NCI-H446 (cell line): ENCODE data around the gene MRPL12.

ENCODE experiments used
- DNase-seq, 2 experiments: peaks; one replicate each; lab custom pipeline; 2025; lab: John Stamatoyannopoulos, UW

Gene MRPL12

GRCh38 chr17:81682565-81683207, 20.5 kb upstream of the MRPL12 start:
- DNase-seq: peak in 1 of 2 experiments; percentile 37

DNA sequence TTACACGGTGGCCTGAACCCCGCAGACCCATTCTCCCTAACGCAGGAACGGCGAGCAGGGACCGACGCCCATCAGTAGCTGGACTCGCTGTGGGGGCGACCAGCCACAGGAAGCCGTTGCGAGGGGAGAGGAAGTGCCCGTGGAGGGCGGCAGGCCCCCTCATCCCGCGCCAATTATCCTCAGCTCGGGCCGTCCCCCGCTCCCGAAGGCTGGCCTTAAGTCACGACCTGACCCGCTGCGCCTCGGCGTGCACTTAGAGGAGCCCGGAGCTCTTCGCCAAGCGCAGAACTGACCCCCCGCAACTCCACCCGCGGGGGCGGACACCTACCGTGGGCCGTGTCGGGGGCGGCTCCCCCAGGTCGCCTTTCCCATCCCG, 20.0 kb upstream of the MRPL12 start:
- DNase-seq: peak in 1 of 2 experiments; percentile 56

DNA sequence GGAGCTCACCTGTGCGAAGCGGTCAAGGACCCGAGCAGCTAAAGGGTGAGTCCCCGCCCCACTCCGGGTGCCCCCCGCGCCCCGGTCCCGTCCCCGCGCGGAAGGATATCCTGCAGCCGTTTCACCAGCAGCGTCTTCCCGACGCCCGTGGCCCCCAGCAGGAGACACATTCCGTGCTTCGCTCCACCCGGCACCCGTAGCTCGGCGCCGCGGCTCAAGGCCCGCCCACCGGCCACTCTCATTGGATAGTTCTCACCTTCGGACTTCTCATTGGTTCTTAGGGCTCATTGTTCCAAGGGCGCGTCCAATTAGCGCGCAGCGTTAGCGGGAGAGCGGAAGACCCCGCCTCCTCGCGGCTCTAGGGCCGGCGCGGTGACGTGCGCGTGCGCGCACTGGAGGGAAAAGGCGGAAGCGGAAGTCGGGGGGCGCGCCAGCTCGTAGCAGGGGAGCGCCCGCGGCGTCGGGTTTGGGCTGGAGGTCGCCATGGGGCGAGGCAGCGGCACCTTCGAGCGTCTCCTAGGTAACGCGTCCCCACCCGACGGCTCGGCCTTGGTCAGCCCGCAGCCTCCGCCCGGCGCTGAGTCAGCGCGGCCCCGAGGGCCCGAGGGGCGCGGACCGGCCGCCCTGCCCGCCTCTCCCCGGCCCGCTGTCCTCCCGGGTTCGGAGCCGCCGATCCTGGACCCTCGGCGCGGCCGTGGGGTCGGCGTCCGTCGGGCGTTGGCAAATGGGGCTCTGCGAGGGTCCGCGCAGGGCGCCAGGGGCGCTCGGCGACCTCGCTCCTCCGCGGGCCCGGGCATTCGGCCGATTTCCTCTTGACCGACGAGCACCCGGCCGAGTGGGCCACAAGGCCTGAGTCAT, 19.4 kb upstream of the MRPL12 start, which contains the start of the genes ARL16 and HGS:
TSS of gene ARL16 (minus strand) at position 214 of the 858 bp plus-strand sequence. CDS start at position 170, 44 bp downstream.
TSS of gene HGS (plus strand) at position 428 of the 858 bp plus-strand sequence. CDS start at position 484, 56 bp downstream.
- peak; percentile 98 to 100 for DNase-seq

GRCh38 chr17:81684442-81684911, 18.7 kb upstream of the MRPL12 start:
- DNase-seq: no peak

DNA sequence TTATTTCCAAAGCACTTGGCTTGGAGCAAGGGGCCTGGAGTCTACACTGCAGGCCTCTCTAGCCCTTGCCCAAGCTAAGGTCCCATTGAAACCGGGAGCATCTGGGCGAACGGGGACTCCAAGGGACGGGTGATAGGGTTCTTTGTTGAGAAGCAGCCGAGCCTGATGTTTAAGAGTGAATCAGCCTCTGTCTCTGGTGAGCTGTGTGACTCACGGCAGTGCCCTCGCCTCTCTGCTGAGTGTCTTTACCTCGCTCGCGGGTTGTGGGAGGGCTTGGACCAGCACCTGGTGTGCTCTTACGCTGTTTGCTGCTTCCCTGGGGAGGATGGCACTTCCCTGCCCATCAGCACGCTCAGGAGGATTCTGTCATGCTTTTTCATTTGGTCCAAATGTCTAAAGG, 18.1 kb upstream of the MRPL12 start:
- no peak for DNase-seq

GRCh38 chr17:81686614-81687013, 16.6 kb upstream of the MRPL12 start:
- no peak for DNase-seq

DNA sequence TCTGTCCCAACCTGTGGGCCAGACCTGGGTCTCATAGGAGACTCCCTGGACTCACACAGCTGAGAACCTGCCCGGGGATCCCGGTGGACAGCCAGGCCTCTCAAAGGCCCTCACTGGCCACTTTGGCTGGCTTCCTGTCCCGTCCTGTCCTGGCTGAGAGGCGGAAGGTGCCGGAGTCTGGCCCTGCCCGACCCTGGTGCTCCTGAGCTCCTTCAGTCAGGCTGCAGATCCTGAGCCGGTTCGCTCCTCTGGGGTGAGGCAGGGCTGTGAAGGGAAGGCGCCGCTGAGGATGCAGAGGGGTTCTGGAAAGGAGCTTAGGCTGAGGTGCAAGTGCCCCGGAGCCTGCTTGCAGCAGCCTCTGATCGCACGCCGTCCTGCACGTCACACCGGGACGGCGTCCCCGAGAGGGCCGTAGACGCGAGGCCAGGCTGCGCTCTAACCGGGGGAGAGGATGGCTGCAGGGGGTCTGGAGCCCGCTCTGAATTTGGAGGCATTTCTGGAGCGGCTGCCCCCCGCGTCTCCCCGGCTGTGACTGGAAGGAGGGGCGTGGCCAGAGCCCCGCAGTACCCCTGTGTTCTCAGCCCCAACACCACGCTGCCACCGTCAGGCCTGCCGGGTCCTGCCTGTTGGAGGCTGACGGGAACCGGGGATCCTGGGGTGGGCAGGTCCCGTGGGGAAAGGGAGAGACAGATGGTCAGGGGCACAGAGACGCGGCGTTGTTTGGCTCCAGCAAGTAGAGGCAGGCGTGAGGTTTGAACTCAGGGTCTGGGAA, 15.2 kb upstream of the MRPL12 start:
- no peak for DNase-seq

DNA sequence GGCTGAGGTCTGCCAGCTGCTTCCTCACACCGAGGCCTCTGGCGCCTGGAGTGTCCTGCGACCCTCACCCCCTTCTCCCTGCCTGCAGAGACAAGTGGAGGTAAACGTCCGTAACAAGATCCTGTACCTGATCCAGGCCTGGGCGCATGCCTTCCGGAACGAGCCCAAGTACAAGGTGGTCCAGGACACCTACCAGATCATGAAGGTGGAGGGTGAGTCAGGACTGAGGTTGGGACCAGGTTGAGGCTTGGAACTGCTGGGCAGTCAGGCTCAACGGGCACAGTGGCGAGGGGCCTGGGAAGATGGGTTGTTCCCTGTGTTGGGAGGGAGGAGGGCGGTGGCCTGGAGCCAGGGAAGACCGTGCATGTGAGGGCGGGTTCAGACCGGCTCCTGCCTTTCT, 14.6 kb upstream of the MRPL12 start:
- no peak for DNase-seq

DNA sequence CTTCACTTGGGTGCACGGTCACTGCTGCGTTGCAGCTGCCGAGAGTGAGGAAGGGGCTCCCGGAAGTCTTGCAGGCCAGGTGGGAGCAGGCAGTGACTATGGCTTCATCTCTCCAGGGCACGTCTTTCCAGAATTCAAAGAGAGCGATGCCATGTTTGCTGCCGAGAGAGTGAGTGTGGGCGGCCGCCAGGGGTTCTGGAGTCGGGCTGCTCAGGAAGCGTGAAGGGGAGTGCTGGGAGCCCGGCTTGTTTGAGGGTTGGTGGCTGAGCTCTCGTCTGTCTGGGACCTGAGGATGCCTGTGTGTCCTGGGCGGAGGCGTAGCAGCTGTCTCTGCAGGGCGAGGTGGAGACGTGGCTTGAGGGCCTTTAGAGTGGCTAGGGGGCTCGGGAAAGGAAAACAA, 13.1 kb upstream of the MRPL12 start:
- no peak for DNase-seq

GRCh38 chr17:81690549-81690948, 12.6 kb upstream of the MRPL12 start:
- no peak for DNase-seq

- no peak for DNase-seq
These were observed 12.0 kb upstream of the MRPL12 start for GRCh38 chr17:81691196-81691595.

DNA sequence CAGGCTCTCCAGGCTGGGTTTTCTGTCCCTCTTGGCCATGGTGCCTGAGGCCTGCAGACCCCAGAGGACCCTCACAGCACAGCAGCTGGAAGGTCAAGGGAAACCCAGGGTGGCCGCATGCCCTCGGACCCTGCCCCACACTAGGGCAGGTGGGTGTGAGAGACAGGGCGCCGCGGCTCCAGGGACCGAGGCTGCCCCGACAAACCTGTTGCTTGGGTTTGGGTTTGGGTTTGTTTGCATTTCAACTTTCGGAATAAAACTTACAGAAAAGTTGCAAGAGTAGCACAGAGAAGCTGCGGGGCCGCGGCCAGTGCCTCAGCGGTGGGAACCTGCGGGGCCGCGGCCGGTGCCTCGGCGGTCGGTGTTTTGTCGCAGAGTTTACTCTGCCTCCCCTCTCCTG, 11.6 kb upstream of the MRPL12 start:
- DNase-seq: no peak

DNA sequence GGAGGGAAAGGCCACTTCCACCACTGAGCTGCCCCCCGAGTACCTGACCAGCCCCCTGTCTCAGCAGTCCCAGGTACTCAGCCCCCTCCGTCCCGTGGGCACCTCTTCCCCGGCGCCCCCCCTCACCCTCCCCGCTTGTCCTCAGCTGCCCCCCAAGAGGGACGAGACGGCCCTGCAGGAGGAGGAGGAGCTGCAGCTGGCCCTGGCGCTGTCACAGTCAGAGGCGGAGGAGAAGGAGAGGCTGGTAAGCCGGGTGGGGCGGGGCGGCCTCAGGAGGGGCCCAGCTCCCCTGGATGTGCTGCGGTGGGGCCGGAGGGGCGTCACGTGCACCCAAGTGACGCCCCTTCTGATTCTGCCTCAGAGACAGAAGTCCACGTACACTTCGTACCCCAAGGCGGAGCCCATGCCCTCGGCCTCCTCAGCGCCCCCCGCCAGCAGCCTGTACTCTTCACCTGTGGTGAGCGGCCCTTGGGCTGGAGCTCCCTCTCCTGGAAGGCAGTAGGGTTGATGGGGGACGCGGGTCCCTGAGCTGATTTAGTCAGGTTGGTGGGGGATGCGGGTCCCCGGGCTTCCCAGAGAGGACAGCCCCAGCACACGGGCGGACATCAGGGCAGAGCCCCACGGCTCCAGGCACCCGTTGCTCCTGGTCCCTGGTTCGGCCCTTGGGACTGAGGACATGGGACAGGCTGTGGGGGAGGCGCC, 9.5 kb upstream of the MRPL12 start:
- DNase-seq: no peak

DNA sequence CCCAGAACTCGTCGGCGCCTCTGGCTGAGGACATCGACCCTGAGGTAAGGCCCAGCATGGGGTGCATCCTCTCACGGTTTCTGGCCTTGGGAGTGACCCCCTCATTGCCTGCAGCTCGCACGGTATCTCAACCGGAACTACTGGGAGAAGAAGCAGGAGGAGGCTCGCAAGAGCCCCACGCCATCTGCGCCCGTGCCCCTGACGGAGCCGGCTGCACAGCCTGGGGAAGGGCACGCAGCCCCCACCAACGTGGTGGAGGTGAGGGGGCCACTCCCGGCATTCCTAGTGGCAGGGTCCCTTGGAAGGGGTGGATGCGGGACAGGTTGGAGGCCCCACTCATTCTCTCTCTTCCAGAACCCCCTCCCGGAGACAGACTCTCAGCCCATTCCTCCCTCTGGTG, 8.4 kb upstream of the MRPL12 start:
- DNase-seq: no peak

DNA sequence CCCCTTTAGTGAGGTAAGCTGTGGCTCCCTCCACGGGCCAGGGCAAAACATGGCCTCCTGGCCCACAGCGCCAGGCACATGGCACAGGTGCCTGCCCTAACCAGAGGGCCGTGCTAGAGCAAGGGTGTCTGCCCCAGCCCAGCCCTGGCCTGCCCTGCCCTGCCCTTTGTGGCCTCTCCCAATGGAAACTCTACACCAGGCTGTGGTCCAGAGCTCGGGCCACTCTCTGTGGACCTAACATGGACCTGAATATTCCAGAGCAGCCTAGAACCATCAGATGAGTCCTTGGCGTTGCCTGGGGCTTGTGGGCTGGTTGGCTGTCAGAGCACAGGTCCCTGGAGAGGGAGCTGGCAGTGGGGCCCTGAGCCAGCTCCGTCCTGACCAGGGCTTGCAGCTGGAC, 8.0 kb upstream of the MRPL12 start:
- DNase-seq: no peak

DNA sequence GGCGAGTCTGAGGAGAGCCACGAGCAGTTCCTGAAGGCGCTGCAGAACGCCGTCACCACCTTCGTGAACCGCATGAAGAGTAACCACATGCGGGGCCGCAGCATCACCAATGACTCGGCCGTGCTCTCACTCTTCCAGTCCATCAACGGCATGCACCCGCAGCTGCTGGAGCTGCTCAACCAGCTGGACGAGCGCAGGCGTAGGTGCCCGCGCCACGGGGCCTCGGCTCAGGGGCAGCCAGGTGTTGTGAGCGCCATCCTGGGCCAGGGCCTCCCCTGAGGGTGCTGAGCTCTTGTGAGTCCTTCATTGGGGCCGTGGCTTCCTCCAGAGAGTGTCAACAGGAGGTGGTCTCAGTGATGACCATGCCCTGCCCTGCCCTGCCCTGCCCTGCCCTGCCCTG, 7.4 kb upstream of the MRPL12 start:
- no peak for DNase-seq

DNA sequence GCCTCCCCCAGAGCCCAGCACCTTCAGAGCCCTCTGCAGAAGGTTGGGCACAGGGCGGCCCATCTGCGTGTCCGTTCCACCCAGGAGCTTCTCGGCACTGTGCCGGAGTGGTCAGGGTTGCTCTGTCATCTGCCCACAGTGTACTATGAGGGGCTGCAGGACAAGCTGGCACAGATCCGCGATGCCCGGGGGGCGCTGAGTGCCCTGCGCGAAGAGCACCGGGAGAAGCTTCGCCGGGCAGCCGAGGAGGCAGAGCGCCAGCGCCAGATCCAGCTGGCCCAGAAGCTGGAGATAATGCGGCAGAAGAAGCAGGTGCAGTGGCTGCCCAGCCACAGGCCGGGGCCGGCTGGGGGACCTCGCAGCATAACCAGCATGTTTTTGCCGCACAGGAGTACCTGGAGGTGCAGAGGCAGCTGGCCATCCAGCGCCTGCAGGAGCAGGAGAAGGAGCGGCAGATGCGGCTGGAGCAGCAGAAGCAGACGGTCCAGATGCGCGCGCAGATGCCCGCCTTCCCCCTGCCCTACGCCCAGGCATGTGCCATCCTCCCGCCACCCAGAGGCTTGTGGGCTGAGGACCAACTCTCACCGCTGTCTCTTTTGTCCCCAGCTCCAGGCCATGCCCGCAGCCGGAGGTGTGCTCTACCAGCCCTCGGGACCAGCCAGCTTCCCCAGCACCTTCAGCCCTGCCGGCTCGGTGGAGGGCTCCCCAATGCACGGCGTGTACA, 6.8 kb upstream of the MRPL12 start:
- no peak for DNase-seq

GRCh38 chr17:81697261-81698044, 5.7 kb upstream of the MRPL12 start:
- no peak for DNase-seq

DNA sequence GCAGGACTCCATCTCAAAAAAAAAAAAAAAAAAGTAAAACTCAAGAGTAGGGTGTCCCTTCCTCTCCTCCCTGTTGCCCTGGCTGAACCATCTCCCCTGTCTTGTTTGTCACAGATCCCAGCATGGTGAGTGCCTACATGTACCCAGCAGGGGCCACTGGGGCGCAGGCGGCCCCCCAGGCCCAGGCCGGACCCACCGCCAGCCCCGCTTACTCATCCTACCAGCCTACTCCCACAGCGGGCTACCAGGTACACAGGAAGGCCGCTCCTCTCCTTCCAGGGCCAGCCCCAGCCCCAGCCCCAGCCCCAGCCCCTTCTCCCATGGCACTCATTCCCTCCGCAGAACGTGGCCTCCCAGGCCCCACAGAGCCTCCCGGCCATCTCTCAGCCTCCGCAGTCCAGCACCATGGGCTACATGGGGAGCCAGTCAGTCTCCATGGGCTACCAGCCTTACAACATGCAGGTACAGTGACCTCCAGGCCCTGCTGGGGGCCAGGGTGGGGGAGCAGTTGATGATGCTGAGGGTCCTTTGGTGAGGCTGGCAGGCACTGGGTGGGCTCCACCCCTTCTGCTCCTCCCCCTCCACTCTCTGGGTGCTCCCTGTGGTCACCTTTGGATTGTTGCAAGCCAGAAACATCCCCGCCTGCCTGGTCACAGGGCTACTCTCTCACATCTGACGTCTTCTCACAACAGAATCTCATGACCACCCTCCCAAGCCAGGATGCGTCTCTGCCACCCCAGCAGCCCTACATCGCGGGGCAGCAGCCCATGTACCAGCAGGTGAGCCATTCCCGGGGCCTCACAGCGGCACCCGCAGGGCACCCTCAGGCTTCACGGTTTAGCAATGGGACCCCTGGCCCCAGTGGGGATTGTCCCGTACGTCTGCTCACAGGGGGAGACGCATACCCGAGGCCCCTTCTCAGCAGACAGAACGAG, 2.5 kb upstream of the MRPL12 start:
- DNase-seq: no peak
